Activated CD4-positive, alpha-beta T cell treated with anti-CD3 and anti-CD28 coated beads, Interleukin-2, amount 10 ng/mL, durations not matched to agents 7 days and 5 days (primary cell): ENCODE data around the gene PBLD. TPM values are rescaled to one million over a fixed set of nuclear protein-coding genes. Genes with fewer than 3 reads are reported as not detected.
"Not testable (repeated sequence)": the region's sequence is repeated elsewhere in the genome, so short reads cannot be mapped to it uniquely, and the experiment has no call there.

Experiments used
- CTCF ChIA-PET: fragments of 350-600 bp; sonication (Branson Sonifier 250); formaldehyde crosslinking; loops from one replicate; lab custom pipeline; 2021; ENCODE audit warnings: antibody characterized with exemption; lab: Charles Lee
- POLR2A ChIA-PET: fragments of 350-600 bp; sonication (Branson Sonifier 250); formaldehyde crosslinking; loops from one replicate; lab custom pipeline; 2021; ENCODE audit warnings: antibody characterized with exemption; lab: Charles Lee
- DNase-seq: peaks from one replicate; pipeline ENCODE4 v3.0.0-alpha.2; 2020
- H3K27ac Mint-ChIP-seq: one replicate; pipeline ENCODE4 v1.8.0; 2021; ENCODE audit warnings: mild to moderate bottlenecking, moderate library complexity, mixed read lengths
- H3K27me3 Mint-ChIP-seq: one replicate; pipeline ENCODE4 v1.8.0; 2021; ENCODE audit warnings: mixed read lengths
- H3K36me3 Mint-ChIP-seq: one replicate; pipeline ENCODE4 v1.8.0; 2021; ENCODE audit warnings: low read depth, mixed read lengths
- H3K4me1 Mint-ChIP-seq: one replicate; pipeline ENCODE4 v1.8.0; 2021; ENCODE audit warnings: mixed read lengths
- H3K4me3 Mint-ChIP-seq: one replicate; pipeline ENCODE4 v1.8.0; 2021; ENCODE audit warnings: mild to moderate bottlenecking, moderate library complexity, mixed read lengths
- H3K9me3 Mint-ChIP-seq: one replicate; pipeline ENCODE4 v1.8.0; 2021; ENCODE audit warnings: mixed read lengths
- total RNA-seq, 2 experiments: library from RNA; stranded (reverse); gene quantifications; one replicate each; pipeline ENCODE4 v1.2.3, GENCODE V29; 2021

Gene PBLD
- total RNA-seq, 2 experiments from 2014 or later, result 1.6 to 2.0 TPM

DNA sequence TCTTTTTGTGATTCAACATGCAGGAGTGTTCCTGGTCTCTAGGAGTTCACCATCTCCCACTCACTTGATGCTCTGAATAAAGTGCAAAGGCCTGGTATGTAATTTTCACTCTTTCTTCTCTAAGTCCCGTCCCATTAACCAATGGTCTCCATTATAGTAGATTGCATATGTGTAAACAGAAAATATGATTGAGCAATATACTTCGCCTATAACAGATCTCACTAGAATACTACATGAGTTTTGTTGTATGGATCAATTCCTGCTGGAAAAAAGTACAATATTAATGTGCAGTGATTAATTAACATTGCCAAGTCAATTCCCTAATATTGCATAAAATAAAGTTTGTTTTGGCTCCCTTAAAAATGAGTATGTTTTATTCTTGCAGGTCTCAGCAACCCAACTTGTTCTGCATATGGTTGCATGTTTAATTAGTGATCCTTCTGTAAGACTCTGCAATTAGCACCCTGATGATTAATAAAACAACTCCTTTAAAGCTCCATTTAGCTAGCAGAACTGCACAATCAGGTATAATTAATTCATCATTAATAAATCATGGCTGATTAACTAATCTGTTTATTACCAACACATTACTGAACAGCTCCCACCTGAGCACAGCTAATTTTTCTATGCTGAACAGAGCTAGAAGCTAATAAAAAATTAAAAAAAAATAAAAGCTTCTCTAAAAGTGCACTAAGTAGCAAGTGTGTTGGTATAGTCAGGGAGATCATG, 63.0 kb downstream of the PBLD start:
- H3K4me1 Mint-ChIP-seq, result no peaks in the 10 kb centered on the region
- no peak for DNase-seq
- H3K36me3 Mint-ChIP-seq, result no peaks in the 10 kb centered on the region
- POLR2A ChIA-PET, result no interaction called here
- H3K4me3 Mint-ChIP-seq, result no peak overlapping the region
- H3K27me3 Mint-ChIP-seq, result no peaks in the 10 kb centered on the region
- peaks cover 6% of the 10 kb centered on the region for H3K9me3 Mint-ChIP-seq
- H3K27ac Mint-ChIP-seq, result no peak overlapping the region
- CTCF ChIA-PET, result no interaction called here

DNA sequence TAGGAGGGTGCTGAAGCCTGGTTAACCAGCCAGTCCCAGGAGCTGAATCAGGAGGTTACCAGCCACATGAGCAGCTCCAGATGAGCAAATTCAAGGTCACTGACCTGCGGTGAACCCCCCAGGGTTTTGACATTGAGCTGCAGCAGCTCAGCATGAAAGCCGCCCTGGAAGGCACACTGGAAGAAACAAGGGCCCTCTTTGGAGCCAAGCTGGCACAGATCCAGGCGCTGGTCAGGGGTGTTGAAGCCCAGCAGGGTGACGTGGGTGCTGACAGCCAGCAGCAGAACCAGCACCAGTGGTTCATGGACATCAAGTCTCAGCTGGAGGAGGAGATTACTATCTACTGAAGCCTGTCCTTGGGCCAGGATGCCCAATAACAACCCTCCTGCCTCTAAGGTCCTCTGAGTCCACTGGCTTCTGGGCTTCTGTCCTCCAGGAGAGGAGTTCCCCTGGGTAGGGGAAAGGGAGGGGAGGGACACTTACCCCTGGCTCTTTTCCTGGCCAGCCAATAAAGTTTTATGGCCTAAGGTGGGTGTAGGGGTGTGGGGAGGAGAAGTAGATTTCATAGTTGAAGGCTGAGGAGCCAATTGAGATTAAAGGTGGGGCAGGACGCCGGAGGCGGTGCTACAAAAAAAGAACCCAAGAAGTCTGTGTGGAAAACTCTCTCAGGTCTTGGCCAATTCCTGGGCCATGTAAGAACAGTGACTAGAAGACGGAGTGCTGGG, 71.4 kb downstream of the PBLD start:
- no peak for DNase-seq
- no peak overlapping the region for H3K4me3 Mint-ChIP-seq
- CTCF ChIA-PET, result no interaction called here
- no peaks in the 10 kb centered on the region for H3K4me1 Mint-ChIP-seq
- no peaks in the 10 kb centered on the region for H3K36me3 Mint-ChIP-seq
- H3K9me3 Mint-ChIP-seq, result peaks cover 2% of the 10 kb centered on the region
- H3K27me3 Mint-ChIP-seq, result peaks cover 15% of the 10 kb centered on the region
- POLR2A ChIA-PET, result no interaction called here
- no peak overlapping the region for H3K27ac Mint-ChIP-seq

DNA sequence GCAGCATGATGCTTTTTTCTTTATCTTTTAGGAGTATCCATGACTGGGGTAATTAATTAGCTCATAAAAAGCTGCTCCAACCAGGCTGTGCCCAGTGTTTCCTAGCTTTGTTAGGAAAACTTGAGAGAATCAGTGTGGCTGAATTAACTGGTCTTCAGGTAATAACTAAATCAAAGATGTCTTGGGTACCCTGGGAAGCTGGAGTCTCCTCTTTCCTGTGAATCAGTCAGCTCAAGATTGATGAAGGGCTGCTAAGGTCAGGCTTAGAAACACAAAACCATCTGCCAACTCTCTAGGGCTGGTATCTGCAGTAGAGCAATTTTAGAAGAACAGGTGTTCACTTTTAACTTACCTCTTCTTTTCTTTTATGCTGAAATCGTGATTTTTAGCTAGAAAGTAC, 79.4 kb downstream of the PBLD start:
- Mint-ChIP-seq H3K9me3 (no peaks in the 10 kb centered on the region), H3K27me3 (peaks cover 14% of the 10 kb centered on the region), H3K36me3 (no peaks in the 10 kb centered on the region), H3K4me3 (no peak overlapping the region), H3K27ac (no peak overlapping the region), H3K4me1 (peaks cover 4% of the 10 kb centered on the region)
- ChIA-PET CTCF (interaction anchor here (0.7 to 1.3 kb wide), 3 partner anchors 16 to 71 kb away, joined by 3 read pairs; no protein-coding TSS in a partner anchor), POLR2A (no interaction called here)
- no peak for DNase-seq

DNA sequence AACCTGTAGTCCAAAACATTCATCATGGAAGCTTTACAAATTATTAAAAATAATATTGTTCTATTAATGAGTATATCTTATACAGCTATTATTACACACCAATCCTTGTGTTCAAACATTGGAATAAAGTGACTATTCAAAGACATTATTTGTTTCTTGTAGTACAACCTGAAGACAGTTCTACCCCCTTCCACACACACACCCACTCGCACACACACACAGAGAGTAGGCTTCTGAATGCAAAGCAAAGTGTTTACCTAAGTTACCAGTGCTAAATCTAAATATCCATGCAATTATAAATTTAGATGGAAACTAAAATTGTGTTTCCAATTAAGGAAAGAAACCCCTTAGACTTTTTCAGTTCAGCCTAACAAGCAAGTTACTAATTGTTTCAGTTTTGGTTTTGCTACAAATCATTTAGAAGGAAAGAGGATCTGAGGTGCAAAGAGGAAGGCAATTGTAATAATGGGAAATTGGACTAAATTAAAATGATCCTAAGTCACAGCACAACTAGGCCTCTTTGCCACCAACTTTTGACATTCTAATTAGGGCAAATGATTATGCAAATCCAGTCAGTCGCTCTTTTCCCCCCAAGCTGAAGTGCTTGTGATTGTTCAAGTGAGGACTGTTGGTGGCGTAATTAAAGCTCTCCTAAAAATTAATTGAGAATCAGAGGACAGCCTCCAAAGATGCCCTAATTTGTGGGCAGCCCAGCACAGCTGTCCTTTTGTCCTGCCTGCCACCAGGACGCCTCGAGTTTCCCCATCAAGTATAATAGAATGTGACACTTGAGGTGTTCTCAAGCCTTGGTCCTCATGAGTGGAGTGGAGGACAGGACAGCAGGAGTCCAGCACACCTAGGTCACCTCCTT, 80.9 kb downstream of the PBLD start:
- Mint-ChIP-seq H3K4me3 (no peak overlapping the region), H3K27ac (no peak overlapping the region), H3K9me3 (no peaks in the 10 kb centered on the region), H3K27me3 (peaks cover 7% of the 10 kb centered on the region), H3K36me3 (no peaks in the 10 kb centered on the region), H3K4me1 (peaks cover 4% of the 10 kb centered on the region)
- ChIA-PET POLR2A (no interaction called here), CTCF (interaction anchor here (1.4 kb wide), 1 partner anchor 46 kb away, joined by 3 read pairs; no protein-coding TSS in a partner anchor)
- no peak for DNase-seq

DNA sequence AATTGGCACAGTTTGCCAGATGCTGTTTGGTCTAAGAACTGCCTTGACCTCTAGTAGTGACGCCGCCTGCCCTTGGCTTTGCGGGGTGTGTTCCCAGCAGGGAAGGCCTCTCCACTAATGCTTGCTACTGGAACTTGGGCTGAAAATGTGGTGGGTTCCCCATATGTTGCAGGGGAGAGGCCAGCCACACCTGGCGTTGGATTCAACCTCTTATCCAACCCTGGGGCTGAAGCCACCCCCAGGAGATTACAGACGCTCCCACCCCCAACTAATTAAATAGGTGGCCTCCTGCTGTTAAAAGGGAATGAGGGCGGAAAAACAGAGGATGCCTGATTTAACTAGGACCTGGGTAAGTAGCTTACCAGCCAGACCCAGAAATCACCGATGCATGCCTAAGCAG, 81.6 kb downstream of the PBLD start:
- POLR2A ChIA-PET, result no interaction called here
- Mint-ChIP-seq H3K27me3 (peaks cover 1% of the 10 kb centered on the region), H3K36me3 (no peaks in the 10 kb centered on the region), H3K9me3 (no peaks in the 10 kb centered on the region), H3K27ac (no peak overlapping the region), H3K4me3 (no peak overlapping the region), H3K4me1 (peaks cover 4% of the 10 kb centered on the region)
- CTCF ChIA-PET, result interaction anchor here (1.4 kb wide), 1 partner anchor 46 kb away, joined by 3 read pairs; no protein-coding TSS in a partner anchor
- no peak for DNase-seq

DNA sequence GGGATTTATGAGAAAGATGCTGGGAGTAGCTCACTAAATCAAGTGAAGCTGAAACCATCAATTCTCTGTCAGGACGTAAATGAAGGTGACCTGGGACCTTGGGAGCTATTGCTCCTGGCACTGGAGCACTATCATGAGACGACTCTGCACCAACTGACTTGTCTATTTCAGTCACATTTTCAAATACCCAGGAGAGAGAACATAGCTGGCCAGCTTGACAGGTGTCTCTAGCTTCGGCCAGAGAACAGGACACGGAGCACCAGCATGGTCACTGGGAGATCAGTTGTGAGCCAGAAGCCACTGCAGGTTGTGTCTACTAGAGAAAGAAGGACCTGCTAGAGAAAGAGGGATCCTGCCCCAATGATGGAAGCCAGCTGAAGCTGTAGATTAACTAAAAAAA, 83.4 kb downstream of the PBLD start:
- Mint-ChIP-seq H3K4me1 (peaks cover 4% of the 10 kb centered on the region), H3K27me3 (no peaks in the 10 kb centered on the region), H3K27ac (no peak overlapping the region), H3K9me3 (no peaks in the 10 kb centered on the region), H3K4me3 (no peak overlapping the region), H3K36me3 (no peaks in the 10 kb centered on the region)
- ChIA-PET POLR2A (no interaction called here), CTCF (no interaction called here)
- no peak for DNase-seq

DNA sequence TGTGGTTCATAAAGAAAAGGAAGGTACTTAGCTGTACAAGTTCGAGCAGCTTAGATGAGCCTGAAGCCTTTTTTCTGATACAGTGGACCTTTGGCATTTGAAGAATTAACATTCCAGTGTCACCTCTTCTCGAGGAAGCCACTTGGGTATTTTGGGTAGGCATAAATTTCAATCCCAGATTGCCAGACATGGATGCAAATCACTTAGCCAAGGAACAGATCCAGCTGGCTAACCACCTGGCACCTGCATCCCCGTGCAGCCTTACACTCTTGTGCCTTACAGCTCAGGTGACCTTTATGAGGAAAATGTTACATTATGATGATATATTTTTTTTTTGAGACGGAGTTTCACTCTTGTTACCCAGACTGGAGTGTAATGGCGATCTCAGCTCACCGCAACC, 84.8 kb downstream of the PBLD start:
- Mint-ChIP-seq H3K36me3 (no peaks in the 10 kb centered on the region), H3K27me3 (no peaks in the 10 kb centered on the region), H3K27ac (no peak overlapping the region), H3K4me3 (no peak overlapping the region), H3K4me1 (peaks cover 4% of the 10 kb centered on the region), H3K9me3 (no peaks in the 10 kb centered on the region)
- POLR2A ChIA-PET, result no interaction called here
- no peak for DNase-seq
- CTCF ChIA-PET, result interaction anchor here (1.1 kb wide), 1 partner anchor 18 kb away, joined by 4 read pairs; no protein-coding TSS in a partner anchor

DNA sequence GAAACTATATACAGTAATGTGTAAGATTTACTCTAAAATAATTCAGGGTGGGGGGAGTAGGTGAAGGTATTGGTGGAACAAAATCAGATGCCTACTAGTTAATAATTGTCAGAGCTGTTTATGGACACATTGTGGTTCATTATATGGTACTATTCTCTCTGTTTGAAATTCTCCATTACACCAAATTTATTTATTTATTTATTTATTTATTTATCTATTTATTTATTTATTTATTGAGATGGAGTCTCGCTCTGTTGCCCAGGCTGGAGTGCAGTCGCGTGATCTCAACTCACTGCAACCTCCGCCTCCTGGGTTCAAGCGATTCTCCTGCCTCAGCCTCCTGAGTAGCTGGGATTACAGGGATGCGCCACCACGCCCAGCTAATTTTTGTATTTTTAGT, 86.3 kb downstream of the PBLD start:
- H3K9me3 Mint-ChIP-seq, H3K36me3 Mint-ChIP-seq, H3K27me3 Mint-ChIP-seq, POLR2A ChIA-PET, H3K4me1 Mint-ChIP-seq, DNase-seq, CTCF ChIA-PET, H3K27ac Mint-ChIP-seq, H3K4me3 Mint-ChIP-seq: not testable (repeated sequence)

DNA sequence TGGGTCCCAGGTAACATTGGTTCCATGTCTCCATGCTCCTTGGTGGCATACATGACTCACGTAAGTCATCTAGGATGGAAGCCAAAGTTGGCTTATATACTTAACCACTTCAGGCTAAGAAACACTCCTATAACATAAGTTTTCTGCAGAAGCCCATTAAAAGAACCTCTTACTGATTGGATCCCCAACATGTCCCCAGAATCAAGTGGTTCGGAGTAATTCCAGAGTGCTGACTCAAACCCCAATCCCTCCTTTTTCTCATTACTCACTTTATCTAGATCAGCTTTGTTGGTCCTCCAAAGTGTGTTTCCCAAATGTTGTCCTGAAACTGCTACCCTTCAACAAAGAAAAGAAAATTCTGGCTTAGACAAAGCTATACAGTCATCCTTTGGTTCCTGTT, 90.7 kb downstream of the PBLD start:
- ChIA-PET CTCF (no interaction called here), POLR2A (no interaction called here)
- Mint-ChIP-seq H3K27me3 (no peaks in the 10 kb centered on the region), H3K36me3 (no peaks in the 10 kb centered on the region), H3K4me1 (no peaks in the 10 kb centered on the region), H3K4me3 (no peak overlapping the region), H3K9me3 (no peaks in the 10 kb centered on the region), H3K27ac (no peak overlapping the region)
- DNase-seq, result no peak

DNA sequence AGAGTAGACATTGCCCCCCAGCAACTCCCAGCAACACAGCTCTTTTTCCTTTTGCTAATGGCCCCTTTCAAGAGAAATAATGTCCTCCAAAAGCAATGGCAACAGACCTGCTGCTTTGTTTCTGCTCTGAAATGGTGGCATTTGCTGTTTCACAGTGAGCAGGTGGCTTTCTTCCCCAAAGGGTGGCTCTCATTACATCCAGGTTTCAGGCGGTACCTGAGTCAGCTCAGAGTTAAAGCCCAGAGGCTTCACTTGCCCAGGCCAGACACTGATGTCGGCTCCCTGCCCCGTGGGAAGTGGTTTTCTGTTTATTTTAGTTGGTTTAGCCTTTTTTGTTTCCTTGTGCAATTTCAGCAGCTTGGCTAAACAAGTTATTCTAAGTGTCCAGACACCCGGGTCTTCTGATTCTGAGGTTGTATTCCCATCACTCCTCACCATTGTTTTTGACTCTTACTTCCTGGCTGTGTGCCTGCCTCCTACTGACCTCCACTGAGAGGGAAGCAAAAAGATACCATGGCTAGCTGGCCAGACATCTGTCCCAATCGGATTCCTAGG, 93.1 kb downstream of the PBLD start:
- no peaks in the 10 kb centered on the region for H3K36me3 Mint-ChIP-seq
- no peaks in the 10 kb centered on the region for H3K27me3 Mint-ChIP-seq
- no peak overlapping the region for H3K27ac Mint-ChIP-seq
- H3K9me3 Mint-ChIP-seq, result no peaks in the 10 kb centered on the region
- ChIA-PET POLR2A (no interaction called here), CTCF (no interaction called here)
- H3K4me3 Mint-ChIP-seq, result no peak overlapping the region
- no peaks in the 10 kb centered on the region for H3K4me1 Mint-ChIP-seq
- no peak for DNase-seq

DNA sequence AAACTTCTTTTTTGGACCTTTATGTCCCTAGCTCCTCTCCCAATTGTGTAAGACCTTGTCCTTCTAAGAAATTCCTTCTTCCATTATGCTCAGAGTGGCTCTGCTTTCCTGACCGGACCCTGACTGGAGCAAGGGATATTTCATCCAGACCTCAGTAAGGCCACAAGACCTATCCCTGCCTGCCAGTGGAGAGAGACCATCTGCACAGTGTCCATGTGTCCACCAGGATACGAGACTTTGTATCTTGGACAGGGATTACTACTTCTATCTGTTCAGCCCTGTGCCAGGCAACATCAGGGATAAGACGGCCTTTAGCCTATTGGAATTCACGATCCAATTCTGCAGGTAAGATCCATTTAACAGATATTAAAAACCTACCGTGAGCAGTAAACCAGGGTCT, 93.7 kb downstream of the PBLD start:
- DNase-seq, result no peak
- POLR2A ChIA-PET, result no interaction called here
- CTCF ChIA-PET, result interaction anchor here (0.7 kb wide), 1 partner anchor 1159 kb away, joined by 3 read pairs; no protein-coding TSS in a partner anchor
- H3K27ac Mint-ChIP-seq, result no peak overlapping the region
- H3K36me3 Mint-ChIP-seq, result no peaks in the 10 kb centered on the region
- no peaks in the 10 kb centered on the region for H3K4me1 Mint-ChIP-seq
- H3K9me3 Mint-ChIP-seq, result no peaks in the 10 kb centered on the region
- no peak overlapping the region for H3K4me3 Mint-ChIP-seq
- H3K27me3 Mint-ChIP-seq, result peaks cover under 1% of the 10 kb centered on the region

DNA sequence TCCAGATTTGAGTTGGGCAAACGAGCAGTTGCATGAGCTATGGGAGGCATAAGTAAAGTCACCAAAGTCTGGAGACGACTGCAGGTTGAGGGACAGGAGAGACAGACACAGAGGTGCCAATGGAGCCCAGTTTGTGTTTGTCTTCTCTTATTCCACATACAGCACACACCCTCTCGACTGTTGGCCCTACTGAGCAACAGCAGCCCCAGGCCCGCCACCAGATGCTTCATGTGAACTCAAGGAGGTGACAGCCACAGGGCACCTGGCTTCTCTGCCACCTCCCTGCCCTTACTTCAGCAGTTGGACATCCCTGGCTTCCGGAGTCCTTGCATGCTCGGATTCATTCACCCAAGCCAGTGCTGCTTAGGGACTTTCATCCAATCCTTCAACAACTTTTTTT, 94.4 kb downstream of the PBLD start:
- H3K4me1 Mint-ChIP-seq, result no peaks in the 10 kb centered on the region
- CTCF ChIA-PET, result interaction anchor here (0.7 kb wide), 1 partner anchor 1158 kb away, joined by 3 read pairs; no protein-coding TSS in a partner anchor

More for the DNA sequence above, 94.4 kb downstream of the PBLD start:
- POLR2A ChIA-PET, result no interaction called here
- Mint-ChIP-seq H3K36me3 (no peaks in the 10 kb centered on the region), H3K27me3 (peaks cover 7% of the 10 kb centered on the region), H3K27ac (no peak overlapping the region), H3K9me3 (no peaks in the 10 kb centered on the region), H3K4me3 (no peak overlapping the region)
- DNase-seq, result no peak
